ENCODE results near the gene ATG5.

The ATG5 gene

GRCh38 chr6:106173124-106173879, 152.3 kb downstream of the ATG5 start:
- H3K4me3 ChIP-seq (ENCODE audit: low read depth, low read length), result no peak overlapping the region
- no peak for TF ChIP-seq CTCF (conservative IDR thresholded peaks at IDR 0.05; ENCODE audit: low read depth, low read length)
- no peak for DNase-seq (ENCODE audit: low read depth)

GRCh38 chr6:106170030-106170791, 155.3 kb downstream of the ATG5 start:
- TF ChIP-seq CTCF (conservative IDR thresholded peaks at IDR 0.05; ENCODE audit: low read depth, low read length), result no peak
- DNase-seq (ENCODE audit: low read depth), result no peak

GRCh38 chr6:106169517-106169916, 156.0 kb downstream of the ATG5 start:
- H3K4me3 ChIP-seq (ENCODE audit: low read depth, low read length), result no peak overlapping the region
- TF ChIP-seq CTCF (conservative IDR thresholded peaks at IDR 0.05; ENCODE audit: low read depth, low read length), result no peak
- DNase-seq (ENCODE audit: low read depth), result no peak

More at GRCh38 chr6:106170030-106170791, 155.3 kb downstream of the ATG5 start:
- H3K4me3 ChIP-seq (ENCODE audit: low read depth, low read length), result no peak overlapping the region

- DNase-seq (ENCODE audit: low read depth), result no peak
- H3K4me3 ChIP-seq (ENCODE audit: low read depth, low read length), result no peak overlapping the region
- TF ChIP-seq CTCF (conservative IDR thresholded peaks at IDR 0.05; ENCODE audit: low read depth, low read length), result no peak
These were observed 157.3 kb downstream of the ATG5 start for GRCh38 chr6:106168097-106168888.

- no peak overlapping the region for H3K4me3 ChIP-seq (ENCODE audit: low read depth, low read length)
- DNase-seq (ENCODE audit: low read depth), result no peak
- TF ChIP-seq CTCF (conservative IDR thresholded peaks at IDR 0.05; ENCODE audit: low read depth, low read length), result no peak
These were observed 158.3 kb downstream of the ATG5 start for GRCh38 chr6:106167096-106167814.

GRCh38 chr6:106165885-106166485, 159.6 kb downstream of the ATG5 start:
- TF ChIP-seq CTCF (conservative IDR thresholded peaks at IDR 0.05; ENCODE audit: low read depth, low read length), result no peak
- peak; percentile 82 for DNase-seq (ENCODE audit: low read depth)
- H3K4me3 ChIP-seq (ENCODE audit: low read depth, low read length), result no peak overlapping the region

All from choroid plexus epithelial cell (primary cell).